ENCODE results near the gene C17orf67.

Gene C17orf67

DNA sequence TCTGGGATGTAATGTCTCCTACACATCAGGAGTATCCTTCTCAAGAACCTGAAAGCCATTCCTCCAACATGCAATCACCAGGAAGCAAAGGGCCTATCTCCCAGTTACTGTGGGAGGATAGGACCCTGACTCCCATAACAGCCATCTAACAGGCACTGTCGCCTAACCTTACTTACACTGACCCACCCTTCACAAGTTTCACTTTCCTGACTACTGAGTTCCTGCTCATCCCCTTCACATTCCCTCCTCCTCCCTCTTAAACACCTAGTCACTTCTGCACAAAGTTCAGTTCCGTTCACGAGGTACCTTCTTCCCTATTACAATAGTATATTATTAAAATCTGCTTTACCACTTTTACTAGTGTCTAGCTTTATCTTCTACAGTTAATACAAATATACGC, 1.3 kb downstream of the C17orf67 start:
- no peak for DNase-seq

DNA sequence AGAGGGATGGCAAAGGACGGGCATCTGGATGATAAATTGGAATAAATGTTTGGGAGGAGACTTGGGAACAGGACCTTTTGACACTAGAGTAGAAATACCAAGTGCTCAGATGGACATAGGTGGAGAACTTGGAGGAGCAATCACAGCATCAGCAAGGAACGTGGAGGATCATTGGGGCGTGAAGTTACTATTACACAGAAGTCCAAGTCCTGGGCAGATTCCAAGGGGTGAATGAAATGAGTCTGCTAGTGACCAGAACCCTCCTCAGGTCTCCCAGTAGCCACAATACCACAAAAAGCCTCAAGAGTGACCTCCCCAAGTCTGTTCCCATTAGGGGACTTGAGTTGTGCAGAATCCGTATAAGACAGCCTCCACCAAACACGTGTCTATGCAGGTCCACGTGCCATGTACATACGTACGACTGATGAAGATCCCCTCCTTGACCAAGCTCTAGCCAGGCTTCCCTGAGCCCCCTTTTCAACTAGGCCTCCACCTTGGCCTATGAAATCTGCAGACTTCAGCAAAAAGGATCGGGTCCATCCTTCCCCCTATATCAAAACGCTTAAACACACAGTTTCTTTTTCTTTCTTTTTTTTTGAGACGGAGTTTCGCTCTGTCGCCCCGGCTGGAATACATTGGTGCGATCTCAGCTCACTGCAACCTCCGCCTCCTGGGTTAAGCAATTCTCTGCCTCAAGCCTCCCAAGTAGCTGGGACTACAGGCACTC, 2.2 kb downstream of the C17orf67 start:
- no peak for DNase-seq

DNA sequence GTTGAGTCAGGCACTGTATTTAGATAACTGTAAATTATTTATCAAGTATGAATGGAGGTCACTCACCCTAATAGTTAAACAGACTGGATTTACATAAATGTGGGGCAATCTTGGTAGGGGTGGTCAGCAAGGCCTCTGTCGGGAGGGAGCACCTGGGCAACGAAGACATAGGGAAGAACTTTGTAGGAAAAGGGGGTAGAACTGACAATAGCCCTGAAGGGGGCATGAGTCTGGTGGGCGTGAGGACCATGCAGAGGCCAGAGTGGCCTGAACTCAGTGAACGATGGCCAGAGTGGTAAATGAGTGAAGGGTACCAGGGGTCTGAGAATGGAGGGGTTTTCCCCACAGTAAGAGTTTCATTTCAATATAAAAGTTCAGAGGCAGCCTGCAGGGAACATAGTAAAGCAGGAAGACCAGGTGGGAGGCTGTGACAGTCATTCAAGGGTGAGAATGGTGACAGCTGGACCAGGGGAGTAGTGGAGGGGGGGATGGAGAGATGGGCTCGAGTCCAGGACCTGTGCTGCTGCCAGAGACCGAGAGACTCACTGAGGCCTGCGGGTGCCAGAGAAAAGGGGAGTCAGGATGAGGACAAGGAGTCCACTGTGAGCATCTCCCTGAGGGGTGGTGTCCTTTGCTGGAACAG, 2.9 kb downstream of the C17orf67 start:
- no peak for DNase-seq

DNA sequence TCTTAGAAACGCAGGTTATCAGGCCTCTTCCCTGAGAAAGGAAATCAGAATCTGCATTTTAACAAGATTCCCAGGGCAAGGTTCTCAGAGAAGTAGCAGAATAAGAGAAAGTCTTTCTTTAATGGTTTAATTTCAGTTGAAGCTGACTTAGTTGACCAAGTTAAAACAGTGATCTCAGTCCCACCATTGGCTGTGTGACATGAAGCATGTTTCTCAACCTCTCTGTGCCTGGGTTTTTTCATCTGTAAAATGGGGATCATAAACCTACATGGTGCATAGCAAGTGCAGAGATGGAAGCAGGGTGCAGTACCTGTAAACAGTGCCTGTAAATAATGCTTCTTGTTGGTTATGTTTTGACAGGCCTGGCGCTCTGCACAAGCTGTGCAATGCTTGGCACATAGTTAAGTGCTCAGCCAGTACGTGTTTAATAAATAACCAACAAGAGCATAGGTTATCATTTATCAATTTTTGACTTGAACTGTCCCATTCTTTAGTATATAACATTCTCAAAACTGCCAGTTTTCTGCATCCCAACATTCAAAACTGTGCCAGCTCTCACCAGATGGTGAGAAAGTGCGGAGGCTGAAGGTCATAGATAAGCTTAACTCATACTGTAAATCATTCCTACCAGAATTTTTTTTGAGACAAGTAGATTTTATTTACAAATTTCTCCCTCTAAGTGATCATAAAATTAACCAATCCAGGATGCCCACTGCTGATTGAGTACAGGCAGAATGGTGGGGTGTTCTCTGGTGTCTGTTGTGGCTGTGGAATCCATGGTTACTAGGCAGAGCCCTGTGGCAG, 6.9 kb downstream of the C17orf67 start:
- DNase-seq = no peak

DNA sequence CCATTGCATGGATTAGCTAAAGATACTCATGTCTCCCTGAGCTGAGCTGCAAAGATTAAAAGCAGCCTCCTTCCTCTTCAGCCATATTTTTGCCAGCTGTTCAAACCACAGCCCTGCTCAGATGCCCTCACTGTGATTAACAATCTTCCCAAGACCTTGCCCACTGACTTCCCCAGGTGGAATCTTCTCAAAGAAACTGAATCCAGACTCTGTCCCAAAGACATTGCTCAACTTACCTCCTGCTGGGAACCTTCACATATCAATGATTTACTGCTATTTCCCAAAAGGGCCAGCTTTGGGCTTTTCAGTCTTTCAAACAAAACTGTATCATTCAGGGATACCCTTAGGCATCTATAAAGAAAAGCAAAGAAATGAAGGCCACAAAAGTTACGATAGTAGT, 9.2 kb downstream of the C17orf67 start:
- no peak for DNase-seq

DNA sequence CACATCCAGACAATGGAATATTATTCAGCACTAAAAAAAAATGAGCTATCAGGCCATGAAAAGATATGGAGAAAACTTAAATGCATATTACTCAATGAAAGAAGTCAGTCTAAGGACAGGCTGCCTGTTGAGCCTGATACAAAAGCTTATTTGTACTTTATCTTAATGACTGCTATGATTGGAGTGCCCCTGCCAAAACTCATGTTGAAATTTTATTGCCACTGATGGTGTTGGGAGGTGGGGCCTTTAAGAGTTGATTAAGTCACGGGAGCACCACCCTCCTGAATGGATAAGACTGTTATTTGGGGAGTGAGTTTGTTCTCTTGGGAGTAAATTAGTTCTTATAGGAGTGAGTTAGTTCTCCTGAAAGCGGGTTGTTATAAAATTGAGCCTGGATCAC, 9.9 kb downstream of the C17orf67 start:
- DNase-seq = no peak

DNA sequence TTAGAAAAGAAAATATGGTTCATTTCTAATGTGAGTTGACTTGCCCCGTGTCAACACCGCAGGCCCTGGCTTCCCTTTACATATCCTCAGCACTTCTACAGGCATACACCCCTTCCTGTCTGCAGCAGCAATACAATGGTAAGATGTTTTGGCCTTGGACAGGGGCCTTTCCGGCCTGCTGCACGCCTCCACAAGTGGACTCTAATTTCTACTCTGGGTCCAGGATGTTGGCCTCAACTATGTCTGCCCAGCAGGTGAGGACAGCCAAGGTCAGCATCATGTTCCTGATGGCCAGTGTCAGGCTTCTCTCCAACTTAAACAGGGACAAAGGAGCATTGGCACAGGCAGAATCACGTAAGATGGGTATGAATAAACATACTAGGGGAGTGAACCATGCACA, 11.0 kb downstream of the C17orf67 start:
- no peak for DNase-seq

DNA sequence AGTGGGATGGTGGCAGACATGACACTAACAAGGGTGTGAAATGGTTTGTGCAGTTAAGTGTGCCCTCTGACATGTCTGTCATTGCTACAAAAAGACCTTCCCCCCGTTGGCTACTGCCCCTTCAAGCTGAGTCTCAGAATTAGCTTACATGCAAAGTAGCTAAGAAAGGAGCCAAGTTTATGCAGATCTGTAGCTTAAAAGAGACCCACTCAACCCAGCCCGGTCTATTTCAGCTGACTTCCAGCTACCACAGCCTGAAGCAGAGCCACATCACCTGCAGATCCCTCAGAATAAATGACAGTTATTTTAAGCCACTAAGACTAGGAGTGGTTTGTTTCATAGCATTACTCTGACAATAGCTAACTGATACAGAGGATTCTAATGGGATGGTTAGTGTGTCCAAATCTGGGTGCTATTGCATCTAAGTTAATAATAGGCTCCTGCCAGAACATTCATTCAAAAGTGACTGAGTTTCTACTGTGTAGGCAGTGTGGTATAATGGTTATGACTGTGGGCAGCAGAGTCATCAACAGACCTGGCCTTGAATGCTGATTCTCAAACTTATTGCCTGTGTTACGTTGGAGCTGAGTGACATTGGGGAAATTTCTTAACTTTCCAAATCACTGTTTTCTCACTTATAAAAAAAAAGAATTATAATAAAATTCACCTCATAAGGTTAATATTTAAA, 11.7 kb downstream of the C17orf67 start:
- no peak for DNase-seq

DNA sequence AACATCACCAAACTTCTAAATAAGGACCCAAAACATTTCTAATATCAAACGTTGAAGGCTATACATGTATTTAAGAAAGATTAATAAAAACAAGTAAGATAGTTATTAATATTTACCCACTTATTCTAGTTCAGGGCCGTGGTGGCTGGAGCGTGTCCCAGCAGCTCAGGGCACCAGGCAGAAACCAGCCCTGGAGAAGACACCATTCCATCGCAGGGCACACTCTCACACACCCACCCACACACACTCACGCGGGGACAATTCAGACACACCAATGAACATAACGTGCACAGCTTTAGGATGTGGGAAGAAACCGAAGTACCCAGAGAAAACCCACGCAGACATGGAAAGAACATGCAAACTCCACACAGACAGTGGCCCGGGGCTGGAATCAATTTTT, 13.5 kb downstream of the C17orf67 start:
- no peak for DNase-seq

DNA sequence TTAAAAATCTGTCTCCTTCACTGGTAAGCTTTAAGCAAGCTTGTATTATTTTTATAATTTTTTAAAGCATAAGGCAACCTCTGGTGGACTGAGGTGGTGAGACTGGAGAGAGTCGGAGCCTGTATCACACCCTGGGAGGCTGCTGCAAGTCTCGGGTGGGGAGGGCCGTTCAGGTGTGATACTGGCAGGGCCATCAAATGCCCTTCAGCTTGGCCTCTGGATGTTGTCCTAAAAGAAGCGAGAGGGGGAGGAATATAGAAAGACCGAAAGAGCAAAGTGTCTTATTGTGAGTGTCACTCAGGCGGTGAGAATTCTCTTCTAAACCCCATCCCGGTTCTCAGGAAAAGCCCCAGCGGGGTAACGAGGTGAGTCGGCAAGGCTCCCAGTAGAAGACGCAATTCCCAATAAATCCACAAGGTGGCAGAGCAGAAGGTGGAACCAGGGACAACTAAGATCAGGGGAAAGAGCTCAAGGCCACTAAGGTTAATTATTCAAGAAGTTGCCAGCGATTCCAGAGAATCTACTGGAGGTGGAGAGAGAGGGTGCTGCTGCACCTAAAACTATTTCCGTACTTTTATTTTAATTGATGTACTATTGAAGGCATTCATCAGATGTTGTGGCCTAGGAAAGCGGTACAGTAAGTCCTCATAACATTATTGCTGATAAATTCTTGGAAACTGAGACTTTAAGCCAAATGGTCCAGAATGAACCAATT, 14.1 kb downstream of the C17orf67 start:
- peak; percentile 65 for DNase-seq

DNA sequence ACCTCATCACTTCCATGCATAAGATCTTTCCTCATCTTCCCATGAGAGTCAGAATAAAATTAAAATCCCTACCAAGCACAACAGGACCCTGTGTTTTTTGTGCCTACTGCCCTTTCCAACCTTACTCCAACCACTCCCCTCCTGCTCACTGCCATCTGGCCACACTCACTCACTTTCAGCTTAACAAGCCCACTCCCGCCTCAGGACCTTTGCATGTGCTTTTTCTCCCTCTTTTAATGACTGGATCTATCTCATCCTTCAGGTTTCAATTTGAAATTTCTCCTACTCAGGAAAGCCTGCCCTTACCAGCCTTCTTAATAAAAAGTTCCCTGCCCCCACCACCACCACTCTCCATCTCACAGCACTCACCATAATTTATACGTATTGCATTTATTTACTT, 14.7 kb downstream of the C17orf67 start:
- no peak for DNase-seq

DNA sequence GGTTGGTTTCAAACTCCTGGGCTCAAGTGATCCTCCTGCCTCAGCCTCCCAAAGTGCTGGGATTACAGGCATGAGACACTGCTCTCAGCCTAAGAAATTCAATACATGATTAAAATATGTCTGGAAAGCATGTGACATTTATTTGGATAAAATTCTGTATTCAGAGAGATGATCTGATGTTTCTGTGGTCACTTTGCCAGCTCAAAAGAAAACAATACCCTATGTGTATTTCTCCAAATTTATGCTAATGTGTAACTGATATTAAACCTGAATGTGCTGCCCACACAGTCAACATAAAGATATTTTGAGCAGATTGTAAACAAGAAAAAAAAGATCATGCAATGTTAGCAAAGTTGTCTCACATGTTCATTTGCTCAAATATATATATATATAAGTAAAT, 16.7 kb downstream of the C17orf67 start:
- DNase-seq = no peak

DNA sequence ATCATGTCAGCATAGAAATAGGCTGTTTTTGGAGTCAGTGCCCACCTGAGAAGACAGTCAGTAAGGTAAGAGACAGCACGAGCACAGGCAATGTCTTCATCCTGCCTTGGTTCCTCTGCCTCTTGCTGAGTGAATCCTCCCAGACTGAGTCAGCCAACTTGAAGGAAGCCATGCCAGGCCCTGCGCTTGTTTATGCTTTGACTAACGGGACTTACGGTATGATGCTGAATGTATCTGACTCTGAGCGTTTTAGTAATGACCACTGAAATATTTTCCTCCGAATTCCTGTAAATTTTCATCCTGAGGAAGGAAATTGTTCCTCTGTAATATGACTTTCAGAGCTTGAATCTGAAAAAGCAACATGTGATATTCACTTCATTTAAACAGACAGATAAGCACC, 18.0 kb downstream of the C17orf67 start:
- DNase-seq = no peak

DNA sequence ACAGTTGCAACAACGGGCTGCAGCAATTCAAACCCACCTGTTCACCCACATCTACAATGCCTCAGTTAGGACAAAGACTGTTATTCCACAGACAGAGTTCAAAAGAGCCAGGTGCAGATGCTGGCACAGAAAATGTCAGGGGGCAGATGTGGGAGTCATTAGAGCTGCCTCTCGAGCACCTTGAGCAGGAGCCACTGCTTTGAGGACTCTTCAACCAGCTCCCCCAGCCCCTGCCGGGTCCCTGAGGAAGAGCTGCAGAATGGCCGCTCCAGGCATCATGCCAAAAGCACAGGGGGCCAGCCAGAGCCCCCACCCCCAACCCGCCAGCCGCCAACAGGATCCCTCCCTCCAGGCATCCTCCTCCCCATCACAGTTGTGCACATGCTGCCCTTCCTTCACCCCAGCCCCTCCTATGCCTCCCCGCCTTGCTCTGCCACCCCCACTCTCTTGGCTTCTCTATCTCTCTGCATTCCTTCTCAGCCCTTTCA, 20.8 kb downstream of the C17orf67 start:
- no peak for DNase-seq

DNA sequence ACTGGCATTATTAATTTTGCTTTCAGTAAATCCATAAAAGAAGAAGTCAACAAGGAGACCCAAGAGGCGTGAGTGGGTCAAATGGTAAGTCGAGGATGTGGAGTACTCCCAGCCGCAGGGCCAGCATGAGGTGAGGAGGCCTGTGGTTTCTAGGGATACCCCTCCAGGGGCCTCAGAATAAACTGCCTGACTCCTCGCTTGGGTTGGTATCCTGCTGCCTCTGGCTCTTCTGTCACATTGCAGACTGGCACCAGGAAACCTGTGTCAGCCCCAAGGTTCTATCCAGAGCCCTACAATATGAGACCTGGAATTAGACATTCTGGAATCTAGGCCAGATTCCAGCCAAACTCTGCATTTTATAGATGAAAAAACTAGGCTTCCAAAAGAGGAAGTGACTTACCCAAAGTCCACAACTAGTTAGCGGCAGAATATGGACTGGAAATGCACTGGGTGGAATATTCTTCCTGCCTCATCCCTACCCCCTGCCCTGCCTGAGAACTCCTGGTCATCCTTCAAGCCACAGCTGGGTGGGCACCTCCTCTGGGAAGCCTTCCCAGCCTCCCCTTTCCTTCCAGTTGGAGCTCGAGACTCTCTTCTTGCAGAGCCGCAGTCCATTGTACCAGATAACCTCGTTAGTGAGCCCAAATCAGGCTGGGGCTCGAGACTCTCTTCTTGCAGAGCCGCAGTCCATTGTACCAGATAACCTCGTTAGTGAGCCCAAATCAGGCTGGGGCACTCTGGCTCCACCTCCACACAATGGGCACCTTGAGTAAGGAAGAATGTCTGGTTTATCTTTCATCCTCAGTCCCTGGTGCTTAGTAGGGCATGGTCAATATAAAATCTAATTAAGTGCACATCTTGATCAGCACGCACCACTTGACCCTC, 22.6 kb downstream of the C17orf67 start:
- DNase-seq = no peak

DNA sequence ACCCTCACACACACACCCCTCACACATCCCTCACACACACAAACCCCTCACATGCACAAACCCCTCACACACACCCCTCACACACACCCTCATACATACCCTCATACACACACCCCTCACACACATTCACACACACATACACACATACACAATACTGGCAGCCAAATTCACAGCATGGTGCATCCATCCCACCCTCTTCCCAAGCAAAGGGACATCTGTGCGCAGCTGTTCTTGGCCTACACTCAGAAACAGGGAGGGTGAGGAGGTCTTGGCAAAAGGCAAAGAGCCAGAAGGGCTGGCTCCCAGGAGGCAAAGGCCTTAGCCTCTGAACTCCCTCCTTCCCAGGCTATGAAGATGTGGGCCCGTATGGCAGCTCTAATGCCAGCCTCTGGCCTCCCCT, 23.4 kb downstream of the C17orf67 start:
- no peak for DNase-seq

DNA sequence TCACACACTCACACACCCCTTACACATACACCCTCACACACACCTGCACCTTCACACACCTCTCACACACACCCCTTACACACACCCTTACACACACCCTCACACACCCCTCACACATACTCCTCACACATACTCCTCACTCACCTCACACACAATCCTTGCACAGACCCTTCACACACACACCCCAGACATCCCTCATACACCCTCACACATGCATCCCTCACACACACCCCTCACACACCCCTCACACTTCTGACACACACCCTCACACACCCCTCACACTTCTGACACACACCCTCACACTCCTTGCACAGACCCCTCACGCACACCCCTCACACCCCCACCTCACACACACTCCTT, 23.9 kb downstream of the C17orf67 start:
- DNase-seq = no peak

DNA sequence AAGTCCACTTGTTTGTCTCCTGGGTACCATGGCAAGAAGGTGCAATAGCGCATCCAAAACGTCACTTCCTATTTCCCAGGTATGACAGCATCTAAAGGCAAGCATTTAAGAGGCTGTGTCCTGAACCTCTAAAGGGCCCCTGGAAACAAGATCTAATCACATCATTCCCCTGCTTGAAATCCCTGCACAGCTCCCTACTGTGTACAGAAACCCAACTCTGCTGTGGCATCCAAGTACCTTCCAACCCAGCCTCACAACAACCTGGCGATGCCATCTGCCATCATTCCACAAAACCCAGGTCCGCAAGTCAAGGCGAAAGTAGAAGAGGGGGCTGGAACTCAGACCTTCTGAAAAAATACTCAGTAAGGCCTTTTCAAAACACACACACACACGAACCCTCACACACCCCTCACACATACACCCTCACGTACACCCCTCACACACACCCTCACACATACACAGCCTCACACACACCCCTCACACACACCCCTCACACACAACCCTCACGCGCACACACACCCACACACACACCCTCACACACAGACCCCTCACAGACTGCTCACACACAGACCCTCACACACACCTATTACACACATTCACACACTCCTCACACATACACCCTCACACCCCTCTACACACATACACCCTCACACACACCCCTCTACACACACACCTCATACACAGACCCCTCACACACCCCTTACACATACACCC, 24.5 kb downstream of the C17orf67 start:
- no peak for DNase-seq

DNA sequence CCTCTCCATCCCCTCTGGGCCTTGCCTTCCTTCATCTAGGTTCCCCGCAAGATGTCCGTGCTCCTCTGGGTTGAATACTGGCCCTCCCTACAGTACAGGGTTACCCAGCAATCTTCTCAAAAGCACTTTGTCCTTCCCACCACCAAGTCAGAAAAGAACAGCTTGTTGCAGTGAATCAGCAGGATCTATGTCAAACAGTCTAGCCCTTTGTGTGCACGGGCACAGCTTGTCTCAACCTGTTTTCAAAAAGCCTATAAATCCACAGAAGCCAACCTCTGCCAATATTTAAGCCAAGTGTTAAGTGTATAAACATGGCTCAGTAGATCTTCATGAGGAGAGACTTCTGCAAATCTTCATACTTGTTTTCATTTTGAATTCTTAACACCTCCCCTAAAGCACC, 25.2 kb downstream of the C17orf67 start:
- no peak for DNase-seq

DNA sequence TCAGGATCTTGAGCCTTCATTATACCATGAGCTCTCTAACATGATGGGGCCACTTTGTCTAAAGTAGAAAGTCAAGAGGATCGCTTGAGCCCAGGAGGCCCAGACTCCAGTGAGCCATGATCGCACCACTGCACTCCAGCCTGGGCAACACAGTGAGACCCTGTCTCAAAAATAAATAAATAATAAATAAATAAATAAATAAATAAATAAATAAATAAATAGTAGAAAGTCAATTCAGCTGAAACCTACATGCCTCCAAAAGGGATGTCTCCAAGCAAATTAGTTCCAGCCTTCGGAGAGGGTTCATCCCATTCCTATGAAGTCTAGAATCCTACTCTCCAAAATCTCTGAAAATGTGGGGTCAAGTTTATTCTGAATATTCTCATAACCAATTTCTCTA, 26.0 kb downstream of the C17orf67 start:
- DNase-seq = no peak

DNA sequence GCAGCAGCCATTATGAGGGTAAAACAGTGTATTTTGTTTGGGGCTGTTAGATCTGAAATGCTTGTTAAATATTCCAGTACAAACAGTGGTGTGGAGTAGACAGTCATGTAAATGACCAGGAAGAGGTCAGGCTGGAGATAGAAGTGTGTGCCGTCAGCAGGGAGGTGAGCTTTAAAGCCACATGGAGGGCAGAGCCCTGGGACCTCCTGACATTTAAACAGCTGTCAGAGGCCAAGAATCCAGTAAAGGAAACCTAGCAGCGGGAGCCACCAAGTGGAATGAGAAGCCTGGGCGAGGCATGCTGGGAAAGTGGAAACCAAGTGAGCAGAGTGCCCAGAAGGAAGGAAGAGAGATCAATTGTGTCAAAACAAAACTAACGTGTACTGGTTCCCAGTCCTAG, 26.8 kb downstream of the C17orf67 start:
- DNase-seq = no peak
